ENCODE results near the gene CGB8.
"Not testable (repeated sequence)": the region's sequence is repeated elsewhere in the genome, so short reads cannot be mapped to it uniquely, and the experiment has no call there.

CGB8 gene

GRCh38 chr19:49074869-49075268 is 26.0 kb upstream of the CGB8 start:
- H3K4me3 ChIP-seq (ENCODE audit: low read length); H3K27ac ChIP-seq (ENCODE audit: low read depth, low read length); H3K9ac ChIP-seq (ENCODE audit: low read length); H3K36me3 ChIP-seq (ENCODE audit: control insufficient read depth, insufficient read depth, low read length); H3K4me1 ChIP-seq (ENCODE audit: control insufficient read depth, insufficient read depth, low read length): not testable (repeated sequence)
- H3K27me3 ChIP-seq (ENCODE audit: control insufficient read depth, insufficient read depth, low read length) = peaks cover 11% of the 10 kb centered on the region

GRCh38 chr19:49073514-49074378 is 24.8 kb upstream of the CGB8 start:
- no peak overlapping the region for H3K9ac ChIP-seq (ENCODE audit: low read length)
- peaks cover 11% of the 10 kb centered on the region for H3K27me3 ChIP-seq (ENCODE audit: control insufficient read depth, insufficient read depth, low read length)
- H3K4me3 ChIP-seq (ENCODE audit: low read length) = no peak overlapping the region
- H3K4me1 ChIP-seq (ENCODE audit: control insufficient read depth, insufficient read depth, low read length) = no peaks in the 10 kb centered on the region
- no peaks in the 10 kb centered on the region for H3K36me3 ChIP-seq (ENCODE audit: control insufficient read depth, insufficient read depth, low read length)
- no peak overlapping the region for H3K27ac ChIP-seq (ENCODE audit: low read depth, low read length)

- no peak overlapping the region for H3K27ac ChIP-seq (ENCODE audit: low read depth, low read length)
- no peak overlapping the region for H3K9ac ChIP-seq (ENCODE audit: low read length)
- H3K4me3 ChIP-seq (ENCODE audit: low read length) = no peak overlapping the region
- no peaks in the 10 kb centered on the region for H3K36me3 ChIP-seq (ENCODE audit: control insufficient read depth, insufficient read depth, low read length)
- H3K4me1 ChIP-seq (ENCODE audit: control insufficient read depth, insufficient read depth, low read length) = no peaks in the 10 kb centered on the region
- H3K27me3 ChIP-seq (ENCODE audit: control insufficient read depth, insufficient read depth, low read length) = peaks cover 11% of the 10 kb centered on the region
Measured at GRCh38 chr19:49071860-49072547, 23.1 kb upstream of the CGB8 start.

GRCh38 chr19:49070416-49070815 is 21.5 kb upstream of the CGB8 start:
- no peak overlapping the region for H3K9ac ChIP-seq (ENCODE audit: low read length)
- H3K36me3 ChIP-seq (ENCODE audit: control insufficient read depth, insufficient read depth, low read length) = no peaks in the 10 kb centered on the region
- H3K4me3 ChIP-seq (ENCODE audit: low read length) = no peak overlapping the region
- H3K4me1 ChIP-seq (ENCODE audit: control insufficient read depth, insufficient read depth, low read length) = no peaks in the 10 kb centered on the region
- peaks cover 21% of the 10 kb centered on the region for H3K27me3 ChIP-seq (ENCODE audit: control insufficient read depth, insufficient read depth, low read length)
- H3K27ac ChIP-seq (ENCODE audit: low read depth, low read length) = no peak overlapping the region

- no peak overlapping the region for H3K9ac ChIP-seq (ENCODE audit: low read length)
- H3K36me3 ChIP-seq (ENCODE audit: control insufficient read depth, insufficient read depth, low read length) = no peaks in the 10 kb centered on the region
- no peak overlapping the region for H3K4me3 ChIP-seq (ENCODE audit: low read length)
- H3K27ac ChIP-seq (ENCODE audit: low read depth, low read length) = no peak overlapping the region
- peaks cover 25% of the 10 kb centered on the region for H3K27me3 ChIP-seq (ENCODE audit: control insufficient read depth, insufficient read depth, low read length)
- no peaks in the 10 kb centered on the region for H3K4me1 ChIP-seq (ENCODE audit: control insufficient read depth, insufficient read depth, low read length)
Measured at GRCh38 chr19:49069026-49069425, 20.1 kb upstream of the CGB8 start.

- no peak overlapping the region for H3K27ac ChIP-seq (ENCODE audit: low read depth, low read length)
- H3K36me3 ChIP-seq (ENCODE audit: control insufficient read depth, insufficient read depth, low read length) = no peaks in the 10 kb centered on the region
- H3K4me3 ChIP-seq (ENCODE audit: low read length) = no peak overlapping the region
- H3K9ac ChIP-seq (ENCODE audit: low read length) = no peak overlapping the region
- H3K27me3 ChIP-seq (ENCODE audit: control insufficient read depth, insufficient read depth, low read length) = peaks cover 19% of the 10 kb centered on the region
- H3K4me1 ChIP-seq (ENCODE audit: control insufficient read depth, insufficient read depth, low read length) = no peaks in the 10 kb centered on the region
Measured at GRCh38 chr19:49067554-49067953, 18.6 kb upstream of the CGB8 start.

GRCh38 chr19:49065905-49066512 is 17.1 kb upstream of the CGB8 start:
- no peak overlapping the region for H3K27ac ChIP-seq (ENCODE audit: low read depth, low read length)
- H3K4me3 ChIP-seq (ENCODE audit: low read length) = no peak overlapping the region
- H3K27me3 ChIP-seq (ENCODE audit: control insufficient read depth, insufficient read depth, low read length) = peaks cover 16% of the 10 kb centered on the region
- H3K36me3 ChIP-seq (ENCODE audit: control insufficient read depth, insufficient read depth, low read length) = no peaks in the 10 kb centered on the region
- H3K4me1 ChIP-seq (ENCODE audit: control insufficient read depth, insufficient read depth, low read length) = no peaks in the 10 kb centered on the region
- H3K9ac ChIP-seq (ENCODE audit: low read length) = no peak overlapping the region

GRCh38 chr19:49064768-49065611 is 16.1 kb upstream of the CGB8 start, which contains the start of gene NTF4:
TSS of gene NTF4 (minus strand) at chr19:49064818. CDS start at chr19:49061997, 2,821 bp downstream.
- Histone ChIP-seq H3K27me3 (ENCODE audit: control insufficient read depth, insufficient read depth, low read length) (peaks cover 16% of the 10 kb centered on the region), H3K36me3 (ENCODE audit: control insufficient read depth, insufficient read depth, low read length) (no peaks in the 10 kb centered on the region), H3K4me1 (ENCODE audit: control insufficient read depth, insufficient read depth, low read length) (no peaks in the 10 kb centered on the region), H3K9ac (ENCODE audit: low read length) (no peak within 1 kb of the TSS), H3K4me3 (ENCODE audit: low read length) (no peak within 1 kb of the TSS), H3K27ac (ENCODE audit: low read depth, low read length) (no peak within 1 kb of the TSS)

GRCh38 chr19:49064029-49064629 is 15.2 kb upstream of the CGB8 start:
- H3K27ac ChIP-seq (ENCODE audit: low read depth, low read length) = no peak overlapping the region
- no peaks in the 10 kb centered on the region for H3K36me3 ChIP-seq (ENCODE audit: control insufficient read depth, insufficient read depth, low read length)
- no peaks in the 10 kb centered on the region for H3K4me1 ChIP-seq (ENCODE audit: control insufficient read depth, insufficient read depth, low read length)
- no peak overlapping the region for H3K4me3 ChIP-seq (ENCODE audit: low read length)
- H3K9ac ChIP-seq (ENCODE audit: low read length) = no peak overlapping the region
- peaks cover 16% of the 10 kb centered on the region for H3K27me3 ChIP-seq (ENCODE audit: control insufficient read depth, insufficient read depth, low read length)

- Histone ChIP-seq H3K36me3 (ENCODE audit: control insufficient read depth, insufficient read depth, low read length) (no peaks in the 10 kb centered on the region), H3K27me3 (ENCODE audit: control insufficient read depth, insufficient read depth, low read length) (peaks cover 30% of the 10 kb centered on the region), H3K9ac (ENCODE audit: low read length) (no peak overlapping the region), H3K4me3 (ENCODE audit: low read length) (no peak overlapping the region), H3K27ac (ENCODE audit: low read depth, low read length) (no peak overlapping the region), H3K4me1 (ENCODE audit: control insufficient read depth, insufficient read depth, low read length) (no peaks in the 10 kb centered on the region)
Measured at GRCh38 chr19:49061445-49061844, 12.5 kb upstream of the CGB8 start.

GRCh38 chr19:49061000-49061399 is 12.1 kb upstream of the CGB8 start:
- H3K27me3 ChIP-seq (ENCODE audit: control insufficient read depth, insufficient read depth, low read length) = peaks cover 28% of the 10 kb centered on the region
- no peak overlapping the region for H3K4me3 ChIP-seq (ENCODE audit: low read length)
- H3K36me3 ChIP-seq (ENCODE audit: control insufficient read depth, insufficient read depth, low read length) = no peaks in the 10 kb centered on the region
- no peak overlapping the region for H3K27ac ChIP-seq (ENCODE audit: low read depth, low read length)
- no peak overlapping the region for H3K9ac ChIP-seq (ENCODE audit: low read length)
- no peaks in the 10 kb centered on the region for H3K4me1 ChIP-seq (ENCODE audit: control insufficient read depth, insufficient read depth, low read length)

Measured in rectal smooth muscle tissue (tissue), 1 donor.